ENCODE results near the gene GSG1L.

GRCh38 chr16:28081391-28081968 lies 18.0 kb upstream of the GSG1L start:
- TF ChIP-seq CTCF (IDR thresholded peaks at IDR 0.05; ENCODE audit: low read depth, low read length) (no peak), POLR2A (IDR thresholded peaks at IDR 0.05; ENCODE audit: extremely low read depth, insufficient read length) (no peak)

Data from NB4 (cell line).